GM23248 (cell line): ENCODE data around the gene SLC38A8.

Experiments
- EZH2 ChIP-seq: fragments of 200-600 bp; sonication (generic); IDR thresholded peaks from 2 replicates; pipeline ENCODE4 v1.6.1; 2018; ENCODE audit warnings: antibody characterized with exemption, mild to moderate bottlenecking; ENCODE audit not compliant: insufficient read depth, poor library complexity, severe bottlenecking
- EZH2phosphoT487 ChIP-seq: fragments of 200-600 bp; sonication (generic); IDR thresholded peaks from 2 replicates; pipeline ENCODE4 v1.6.1; 2018; ENCODE audit warnings: antibody characterized with exemption, moderate library complexity, mild to moderate bottlenecking, low read depth; ENCODE audit not compliant: insufficient read depth

- TF ChIP-seq EZH2phosphoT487: no peak
- TF ChIP-seq EZH2: no peak
These were observed 2.9 kb downstream of the SLC38A8 start for GRCh38 chr16:84039696-84040095.
